Nephron (organoid): ENCODE measurements around the gene ACTR5.

ENCODE experiments used
- H3K27ac Mint-ChIP-seq, 3 experiments: 2 replicates each; pipeline ENCODE4 v1.8.0; 2020; ENCODE audit warnings: mixed read lengths in 3 of 3, mild to moderate bottlenecking in 2 of 3, moderate library complexity in 1 of 3
- H3K27me3 Mint-ChIP-seq: 2 replicates; pipeline ENCODE4 v1.8.0; 2021; ENCODE audit warnings: low read depth, mild to moderate bottlenecking, moderate library complexity, mixed read lengths
- H3K36me3 Mint-ChIP-seq: 2 replicates; pipeline ENCODE4 v1.8.0; 2020; ENCODE audit warnings: low read depth, mixed read lengths
- H3K4me1 Mint-ChIP-seq: 2 replicates; pipeline ENCODE4 v1.8.0; 2020; ENCODE audit warnings: mixed read lengths
- H3K4me3 Mint-ChIP-seq, 3 experiments: 2 replicates each; pipeline ENCODE4 v1.8.0; 2020; ENCODE audit warnings: mild to moderate bottlenecking in 3 of 3, mixed read lengths in 3 of 3, moderate library complexity in 2 of 3
- H3K9me3 Mint-ChIP-seq: 2 replicates; pipeline ENCODE4 v1.8.0; 2020; ENCODE audit warnings: mixed read lengths
- TF ChIP-seq, protein P1 (sequence below), 3 experiments: fragments of 200-600 bp; sonication (generic); IDR thresholded peaks; one replicate each; pipeline ENCODE4 v1.5.0; 2021; ENCODE audit warnings: antibody characterized with exemption in 3 of 3; ENCODE audit not compliant: unreplicated experiment in 3 of 3

The ACTR5 gene

DNA sequence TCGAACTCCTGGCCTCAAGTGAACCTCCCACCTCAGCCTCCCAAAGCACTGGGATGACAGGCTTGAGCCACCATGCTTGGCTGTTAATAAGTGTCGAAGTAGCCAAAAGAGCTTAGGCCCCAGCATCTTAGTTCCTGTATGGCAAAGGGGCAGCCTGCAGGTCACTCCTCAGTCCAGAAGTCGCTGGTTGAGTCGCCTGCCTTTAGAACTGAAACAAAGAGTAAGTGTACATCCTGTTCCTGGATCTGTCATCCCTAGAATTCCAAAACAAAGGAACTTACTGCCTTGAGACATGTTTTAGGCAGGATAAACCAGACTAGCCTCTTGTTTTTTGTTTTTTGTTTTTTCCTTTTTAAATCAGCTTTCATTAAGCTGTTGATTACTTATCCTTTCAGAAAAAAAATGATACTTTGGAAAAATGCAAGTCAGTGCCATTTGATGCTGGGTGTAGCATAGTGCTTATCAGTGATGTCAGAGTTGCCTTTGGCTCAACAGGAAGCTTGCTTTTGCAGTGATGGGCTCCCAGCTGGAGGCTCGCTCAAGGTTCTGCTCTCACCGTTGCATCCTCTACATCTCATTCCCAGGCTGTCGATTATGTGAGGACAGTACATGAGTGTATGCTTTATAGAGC lies 9.0 kb downstream of the ACTR5 start:
- H3K9me3 Mint-ChIP-seq, result no peaks in the 10 kb centered on the region
- TF ChIP-seq, protein P1, sequence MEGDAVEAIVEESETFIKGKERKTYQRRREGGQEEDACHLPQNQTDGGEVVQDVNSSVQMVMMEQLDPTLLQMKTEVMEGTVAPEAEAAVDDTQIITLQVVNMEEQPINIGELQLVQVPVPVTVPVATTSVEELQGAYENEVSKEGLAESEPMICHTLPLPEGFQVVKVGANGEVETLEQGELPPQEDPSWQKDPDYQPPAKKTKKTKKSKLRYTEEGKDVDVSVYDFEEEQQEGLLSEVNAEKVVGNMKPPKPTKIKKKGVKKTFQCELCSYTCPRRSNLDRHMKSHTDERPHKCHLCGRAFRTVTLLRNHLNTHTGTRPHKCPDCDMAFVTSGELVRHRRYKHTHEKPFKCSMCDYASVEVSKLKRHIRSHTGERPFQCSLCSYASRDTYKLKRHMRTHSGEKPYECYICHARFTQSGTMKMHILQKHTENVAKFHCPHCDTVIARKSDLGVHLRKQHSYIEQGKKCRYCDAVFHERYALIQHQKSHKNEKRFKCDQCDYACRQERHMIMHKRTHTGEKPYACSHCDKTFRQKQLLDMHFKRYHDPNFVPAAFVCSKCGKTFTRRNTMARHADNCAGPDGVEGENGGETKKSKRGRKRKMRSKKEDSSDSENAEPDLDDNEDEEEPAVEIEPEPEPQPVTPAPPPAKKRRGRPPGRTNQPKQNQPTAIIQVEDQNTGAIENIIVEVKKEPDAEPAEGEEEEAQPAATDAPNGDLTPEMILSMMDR (IDR thresholded peaks at IDR 0.05; ENCODE audit: unreplicated experiment in 3 of 3), result no peak

DNA sequence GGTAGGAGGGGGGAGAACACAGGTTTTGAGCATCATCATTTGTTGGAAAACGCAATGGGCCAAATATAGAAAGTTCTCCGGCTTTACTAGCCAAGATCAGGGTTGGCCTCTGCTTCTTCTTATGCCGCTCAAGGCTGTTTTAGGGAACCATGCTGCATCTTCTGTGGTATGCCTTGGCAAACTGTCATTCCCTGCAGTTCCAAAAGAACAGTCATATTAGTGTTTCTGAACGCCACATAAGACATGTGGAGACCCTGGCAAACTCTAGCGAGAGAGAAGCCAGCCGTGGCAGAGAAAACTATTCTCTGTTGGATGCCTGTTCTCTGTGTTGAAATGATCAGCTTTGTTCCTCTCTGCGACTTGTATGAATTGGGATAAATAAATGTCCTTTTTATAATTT lies 10.8 kb downstream of the ACTR5 start:
- H3K27me3 Mint-ChIP-seq, result no peaks in the 10 kb centered on the region
- peaks cover 8% of the 10 kb centered on the region for H3K4me1 Mint-ChIP-seq
- no peak overlapping the region for H3K27ac Mint-ChIP-seq
- H3K36me3 Mint-ChIP-seq, result peaks cover 70% of the 10 kb centered on the region
- TF ChIP-seq, protein P1 (IDR thresholded peaks at IDR 0.05; ENCODE audit: unreplicated experiment in 3 of 3), result no peak
- no peaks in the 10 kb centered on the region for H3K9me3 Mint-ChIP-seq
- H3K4me3 Mint-ChIP-seq, result no peak overlapping the region

More for the DNA sequence above, 9.0 kb downstream of the ACTR5 start:
- Mint-ChIP-seq H3K36me3 (peaks cover 69% of the 10 kb centered on the region), H3K4me3 (no peak overlapping the region), H3K4me1 (peaks cover 8% of the 10 kb centered on the region), H3K27me3 (no peaks in the 10 kb centered on the region), H3K27ac (no peak overlapping the region)

DNA sequence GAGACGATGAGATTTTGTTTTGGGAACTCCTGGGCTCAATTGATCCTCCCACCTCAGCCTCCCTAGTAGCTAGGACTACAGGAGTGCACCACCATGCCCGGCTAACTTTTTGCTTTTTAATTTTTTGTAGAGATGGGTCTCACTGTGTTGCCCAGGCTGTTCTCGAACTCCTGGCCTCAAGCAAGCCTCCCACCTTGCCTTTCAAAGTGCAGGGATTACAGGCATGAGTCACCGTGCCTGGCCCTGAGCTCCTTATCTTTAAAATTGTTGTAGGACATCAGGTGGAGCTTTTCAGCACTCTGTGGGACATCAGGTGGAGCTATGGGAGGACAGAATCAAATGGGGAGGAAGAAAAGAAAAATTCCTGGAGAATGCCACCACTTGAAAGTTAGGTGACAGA lies 12.7 kb downstream of the ACTR5 start:
- Mint-ChIP-seq H3K4me3 (no peak overlapping the region), H3K9me3 (no peaks in the 10 kb centered on the region), H3K27me3 (no peaks in the 10 kb centered on the region), H3K4me1 (no peaks in the 10 kb centered on the region), H3K27ac (no peak overlapping the region), H3K36me3 (peaks cover 67% of the 10 kb centered on the region)
- TF ChIP-seq, protein P1 (IDR thresholded peaks at IDR 0.05; ENCODE audit: unreplicated experiment in 3 of 3), result no peak

DNA sequence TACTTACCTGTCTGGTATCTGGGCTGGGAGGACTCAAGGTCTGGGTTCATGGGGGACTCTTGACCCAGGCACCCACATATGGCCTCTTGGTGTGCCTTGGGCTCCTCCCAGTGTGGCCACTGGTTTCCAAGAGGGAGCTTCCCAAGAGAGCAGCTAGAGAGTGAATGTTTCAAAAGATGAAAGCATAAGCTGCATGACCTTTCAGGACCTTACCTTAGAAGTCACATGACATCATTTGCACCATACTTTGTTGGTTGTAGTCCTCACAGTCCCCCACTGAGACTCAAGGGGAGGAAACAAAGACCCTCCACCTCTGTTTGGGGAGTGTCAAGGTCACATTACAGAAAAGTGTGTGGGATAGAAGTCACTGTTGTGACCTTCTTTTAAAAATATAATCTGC lies 13.9 kb downstream of the ACTR5 start:
- H3K27me3 Mint-ChIP-seq, result no peaks in the 10 kb centered on the region
- H3K4me3 Mint-ChIP-seq, result no peak overlapping the region
- TF ChIP-seq, protein P1 (IDR thresholded peaks at IDR 0.05; ENCODE audit: unreplicated experiment in 3 of 3), result no peak
- H3K4me1 Mint-ChIP-seq, result no peaks in the 10 kb centered on the region
- no peaks in the 10 kb centered on the region for H3K9me3 Mint-ChIP-seq
- peaks cover 70% of the 10 kb centered on the region for H3K36me3 Mint-ChIP-seq
- no peak overlapping the region for H3K27ac Mint-ChIP-seq

DNA sequence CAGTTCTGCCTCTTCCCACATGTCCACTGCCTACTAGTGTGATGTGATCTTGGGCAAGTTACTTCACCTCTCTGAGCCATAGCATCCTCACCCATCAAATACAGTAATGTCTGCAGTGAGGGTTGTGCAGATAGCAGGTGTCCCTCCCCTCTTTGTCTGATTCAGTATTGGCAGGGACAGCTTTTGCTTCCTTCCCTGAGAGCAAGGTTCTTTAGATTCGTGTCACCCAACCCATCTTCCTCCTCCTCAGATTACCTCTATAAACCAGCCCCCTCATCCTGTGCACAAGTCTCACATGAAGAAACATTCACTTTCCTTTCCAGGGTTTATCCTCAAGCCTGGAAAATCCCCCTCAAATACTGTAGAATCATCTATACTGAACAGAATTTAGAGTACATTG lies 15.4 kb downstream of the ACTR5 start:
- no peaks in the 10 kb centered on the region for H3K9me3 Mint-ChIP-seq
- H3K27ac Mint-ChIP-seq, result no peak overlapping the region
- TF ChIP-seq, protein P1 (IDR thresholded peaks at IDR 0.05; ENCODE audit: unreplicated experiment in 3 of 3), result no peak
- H3K4me1 Mint-ChIP-seq, result no peaks in the 10 kb centered on the region
- no peak overlapping the region for H3K4me3 Mint-ChIP-seq
- H3K27me3 Mint-ChIP-seq, result no peaks in the 10 kb centered on the region
- H3K36me3 Mint-ChIP-seq, result peaks cover 79% of the 10 kb centered on the region
